IPS-15b (cell line): ENCODE results near the gene ELOVL2.

ENCODE experiments used
- H3K27me3 ChIP-seq: one replicate; pipeline ENCODE4 v1.6.1; 2013; ENCODE audit warnings: low read length; ENCODE audit not compliant: control insufficient read depth, insufficient read depth
- H3K36me3 ChIP-seq: one replicate; pipeline ENCODE4 v1.6.1; 2013; ENCODE audit warnings: low read length; ENCODE audit not compliant: control insufficient read depth, insufficient read depth
- H3K4me1 ChIP-seq: one replicate; pipeline ENCODE4 v1.6.1; 2013; ENCODE audit warnings: mild to moderate bottlenecking, low read length; ENCODE audit not compliant: control insufficient read depth, insufficient read depth
- H3K4me3 ChIP-seq: one replicate; pipeline ENCODE4 v1.5.1; 2013; ENCODE audit warnings: low read depth, low read length
- H3K9ac ChIP-seq: one replicate; pipeline ENCODE4 v1.6.1; 2013; ENCODE audit warnings: low read depth, mild to moderate bottlenecking, low read length
- H3K9me3 ChIP-seq: one replicate; pipeline ENCODE4 v1.6.1; 2013; ENCODE audit warnings: mild to moderate bottlenecking, low read length; ENCODE audit not compliant: control insufficient read depth, insufficient read depth

The ELOVL2 gene

DNA sequence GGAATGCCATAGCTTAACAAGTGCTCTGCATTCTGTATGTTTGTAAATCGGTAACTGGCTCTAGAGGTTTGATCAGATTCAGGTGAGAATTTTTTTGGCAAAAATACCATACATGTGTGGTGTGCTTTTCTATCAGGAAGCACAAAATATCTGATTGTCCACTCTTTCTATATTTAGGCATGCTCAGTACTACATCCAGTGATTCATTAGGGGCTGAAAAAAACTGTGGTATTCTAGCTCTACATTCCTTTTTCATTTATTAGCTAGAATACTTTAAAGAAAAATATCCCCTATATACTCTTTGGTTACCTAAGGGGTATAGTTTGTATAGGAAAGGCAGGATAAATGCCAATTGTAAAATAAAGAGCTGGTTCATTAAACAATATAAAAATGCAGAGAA is 10.6 kb upstream of the ELOVL2 start:
- H3K36me3 ChIP-seq = no peaks in the 10 kb centered on the region
- H3K27me3 ChIP-seq = no peaks in the 10 kb centered on the region
- no peak overlapping the region for H3K4me3 ChIP-seq
- H3K4me1 ChIP-seq = no peaks in the 10 kb centered on the region
- H3K9ac ChIP-seq = no peak overlapping the region
- H3K9me3 ChIP-seq = no peaks in the 10 kb centered on the region

DNA sequence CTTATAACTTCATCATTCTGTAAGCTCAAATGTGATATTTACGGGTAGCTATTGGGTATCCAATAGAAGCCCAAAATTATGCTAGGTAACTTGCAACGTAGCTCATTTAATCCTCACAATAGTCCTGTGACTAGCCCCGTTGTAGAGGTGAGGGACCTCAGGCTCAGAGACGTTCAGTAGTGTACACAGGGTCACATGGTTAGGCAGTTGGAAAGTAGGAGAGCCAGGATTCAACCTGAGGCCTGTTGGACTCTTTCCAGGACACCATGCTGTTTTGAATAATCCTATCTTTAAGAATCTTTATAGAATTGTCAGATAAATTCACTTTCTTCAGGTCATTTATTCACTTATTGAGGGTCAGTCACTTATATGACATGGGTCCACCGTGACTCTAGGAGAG is 9.2 kb upstream of the ELOVL2 start:
- no peak overlapping the region for H3K4me3 ChIP-seq
- H3K9ac ChIP-seq = no peak overlapping the region
- no peaks in the 10 kb centered on the region for H3K4me1 ChIP-seq
- H3K27me3 ChIP-seq = no peaks in the 10 kb centered on the region
- no peaks in the 10 kb centered on the region for H3K9me3 ChIP-seq
- H3K36me3 ChIP-seq = no peaks in the 10 kb centered on the region

DNA sequence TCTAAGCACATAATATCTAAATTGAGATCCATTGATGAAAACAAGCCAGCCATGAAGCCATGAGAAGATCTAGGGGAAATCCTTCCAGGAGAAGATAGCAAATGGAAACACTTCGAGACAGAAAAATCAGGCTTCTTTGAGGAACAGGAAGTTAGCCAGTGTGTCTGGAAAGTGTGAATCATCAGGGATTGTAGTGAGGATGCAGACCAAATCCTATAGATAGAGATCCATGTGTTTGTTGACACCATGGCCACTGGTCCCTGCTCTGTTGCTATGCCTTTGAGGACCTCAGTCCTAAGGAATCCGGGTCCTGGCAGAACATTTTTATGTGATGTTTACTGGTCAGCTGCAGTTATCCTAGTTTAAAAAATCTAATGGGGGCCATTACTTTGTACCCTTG is 6.6 kb upstream of the ELOVL2 start:
- Histone ChIP-seq H3K36me3 (no peaks in the 10 kb centered on the region), H3K4me1 (no peaks in the 10 kb centered on the region), H3K9me3 (no peaks in the 10 kb centered on the region), H3K9ac (no peak overlapping the region), H3K4me3 (no peak overlapping the region), H3K27me3 (peaks cover 2% of the 10 kb centered on the region)

DNA sequence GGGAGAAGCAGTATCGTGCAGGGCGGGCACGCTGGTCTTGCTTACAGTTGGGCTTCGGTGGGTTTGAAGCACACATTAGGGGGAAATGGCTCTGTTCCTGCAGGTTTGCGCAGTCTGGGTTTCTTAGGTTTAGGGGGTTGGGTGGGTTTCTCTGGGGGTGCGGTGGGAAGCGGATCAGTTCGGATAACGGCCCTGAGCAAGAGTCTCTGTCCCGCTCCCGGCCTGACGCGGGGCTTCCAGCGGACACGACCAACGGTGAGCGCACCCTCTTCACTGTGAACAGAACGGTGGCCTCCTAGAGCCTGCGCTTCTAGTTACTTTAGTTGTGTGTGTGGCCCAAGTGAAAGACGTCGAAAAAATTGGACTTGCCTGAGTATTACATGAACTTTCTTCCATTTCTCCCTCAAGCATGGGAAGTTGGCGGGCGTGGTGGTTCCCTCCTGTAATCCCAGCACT is 635 bp upstream of the ELOVL2 start:
- Histone ChIP-seq H3K4me3 (peak overlapping the region; percentile 56), H3K4me1 (no peaks in the 10 kb centered on the region), H3K9me3 (no peaks in the 10 kb centered on the region), H3K9ac (no peak overlapping the region), H3K36me3 (no peaks in the 10 kb centered on the region), H3K27me3 (peaks cover 46% of the 10 kb centered on the region)

DNA sequence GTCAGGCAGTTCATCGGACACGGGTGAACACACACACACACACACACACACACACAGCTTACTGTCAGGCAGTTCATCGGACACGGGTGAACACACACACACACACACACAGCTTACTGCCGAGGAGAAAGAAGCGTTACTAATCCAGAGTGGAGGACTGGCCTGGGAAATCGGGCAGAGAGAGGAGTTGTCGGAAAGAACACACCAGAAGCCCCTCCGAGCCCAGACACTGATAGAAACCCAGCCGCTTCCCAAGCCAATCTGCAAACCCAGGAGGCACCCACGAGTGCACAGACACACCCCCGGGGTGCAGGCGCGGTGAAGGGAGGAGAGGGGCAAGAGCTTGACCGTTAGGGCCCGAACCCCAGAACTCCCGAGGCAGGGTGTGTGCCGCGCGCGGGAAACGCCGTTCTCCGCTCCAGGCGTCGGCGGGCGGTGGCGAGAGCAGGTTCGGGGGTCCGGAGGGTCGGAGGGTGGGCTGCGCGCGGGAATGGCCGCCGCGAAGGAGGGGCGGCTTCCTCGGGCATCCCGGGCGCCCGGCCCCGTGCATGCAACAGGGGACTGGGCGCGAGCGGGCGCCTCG is 636 bp downstream of the ELOVL2 start:
- Histone ChIP-seq H3K9ac (no peak overlapping the region), H3K27me3 (peaks cover 46% of the 10 kb centered on the region)

DNA sequence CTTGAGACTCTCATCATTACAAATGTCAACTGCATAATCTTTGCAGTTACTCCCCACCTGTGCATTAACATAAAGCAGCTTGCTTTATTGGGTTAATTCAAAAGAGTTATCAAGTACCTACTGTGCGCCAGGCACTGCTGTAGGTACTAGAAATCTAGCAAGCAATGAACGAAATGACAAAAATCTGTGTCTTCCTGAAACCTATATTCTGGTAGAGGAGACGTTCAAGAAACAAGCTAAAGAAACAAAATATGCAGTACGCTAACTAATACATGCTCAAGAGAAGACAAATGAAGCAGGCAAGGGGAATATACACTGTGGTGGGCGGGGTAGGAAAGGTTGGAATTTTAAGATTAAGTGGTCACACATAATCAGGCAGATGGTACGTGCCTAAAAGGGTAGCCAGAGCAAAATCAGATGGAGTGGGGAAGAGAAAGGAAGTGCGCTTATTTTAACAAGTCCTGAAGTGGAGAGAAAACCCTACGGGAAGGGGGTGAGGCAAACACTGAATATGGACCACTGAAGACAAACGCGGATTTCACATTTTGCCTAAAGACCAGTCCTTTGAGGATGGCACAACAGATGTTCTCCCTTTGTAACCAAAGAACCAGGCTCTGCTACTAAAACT is 1.2 kb downstream of the ELOVL2 start:
- peak overlapping the region; percentile 71 for H3K4me3 ChIP-seq
- no peaks in the 10 kb centered on the region for H3K9me3 ChIP-seq
- H3K36me3 ChIP-seq = no peaks in the 10 kb centered on the region
- peaks cover 46% of the 10 kb centered on the region for H3K27me3 ChIP-seq
- H3K4me1 ChIP-seq = no peaks in the 10 kb centered on the region
- H3K9ac ChIP-seq = no peak overlapping the region

More for the DNA sequence above, 636 bp downstream of the ELOVL2 start:
- Histone ChIP-seq H3K4me1 (no peaks in the 10 kb centered on the region), H3K9me3 (no peaks in the 10 kb centered on the region), H3K4me3 (peak overlapping the region; percentile 71), H3K36me3 (no peaks in the 10 kb centered on the region)

DNA sequence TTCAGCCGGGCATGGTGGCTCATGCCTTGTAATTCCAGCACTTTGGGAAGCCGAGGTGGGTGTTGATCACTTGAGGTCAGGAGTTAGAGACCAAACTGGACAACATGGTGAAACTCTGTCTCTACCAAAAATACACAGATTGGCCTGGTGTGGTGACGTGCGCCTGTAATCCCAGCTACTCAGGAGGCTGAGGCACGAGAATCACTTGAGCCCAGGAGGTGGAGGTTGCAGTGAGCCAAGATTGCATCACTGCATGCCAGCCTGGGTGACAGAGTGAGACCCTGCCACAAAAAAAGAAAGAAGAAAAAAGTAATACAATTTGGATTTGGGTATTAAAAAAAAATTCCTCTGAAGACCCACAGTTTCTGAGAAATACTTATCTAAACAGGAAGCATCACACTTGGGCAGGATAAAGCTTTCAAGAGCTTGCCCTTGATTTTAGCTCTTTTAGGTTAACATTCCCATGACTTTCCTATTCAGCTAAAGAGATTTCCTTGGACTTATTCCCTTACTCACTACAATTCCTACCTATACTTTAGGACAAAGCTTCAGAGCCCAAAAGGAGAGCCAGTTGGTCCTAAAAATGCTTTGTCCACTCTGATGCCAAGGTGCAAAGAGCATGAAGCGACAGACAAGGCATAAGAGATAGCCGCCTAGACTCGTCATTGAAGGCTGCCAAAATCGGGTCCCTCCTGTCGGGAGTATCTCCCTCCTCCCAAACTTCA is 1.9 kb downstream of the ELOVL2 start:
- H3K27me3 ChIP-seq = peaks cover 46% of the 10 kb centered on the region
- H3K4me1 ChIP-seq = no peaks in the 10 kb centered on the region
- H3K36me3 ChIP-seq = no peaks in the 10 kb centered on the region
- no peaks in the 10 kb centered on the region for H3K9me3 ChIP-seq
- H3K4me3 ChIP-seq = no peak overlapping the region
- no peak overlapping the region for H3K9ac ChIP-seq

DNA sequence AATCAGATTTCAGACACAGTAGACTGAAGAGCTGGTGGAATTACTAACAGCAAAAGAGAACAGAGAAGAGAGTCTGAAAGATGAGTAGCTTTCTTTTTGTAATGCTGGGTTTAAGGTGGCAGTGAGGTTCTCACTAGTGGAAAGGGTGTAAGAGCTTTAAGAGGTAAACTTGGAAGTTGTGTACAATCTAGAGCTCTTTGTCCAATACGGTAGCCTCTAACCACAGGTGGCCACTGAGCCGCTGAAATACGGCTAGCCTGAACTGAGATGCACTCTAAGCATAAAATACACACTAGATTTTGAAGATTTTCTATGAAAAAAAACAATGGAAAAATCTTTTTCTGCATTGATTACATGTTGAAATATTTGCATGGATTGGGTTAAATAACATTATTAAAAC is 4.0 kb downstream of the ELOVL2 start:
- H3K9me3 ChIP-seq = no peaks in the 10 kb centered on the region
- no peak overlapping the region for H3K9ac ChIP-seq
- H3K4me1 ChIP-seq = no peaks in the 10 kb centered on the region
- H3K4me3 ChIP-seq = no peak overlapping the region
- no peaks in the 10 kb centered on the region for H3K36me3 ChIP-seq
- H3K27me3 ChIP-seq = peaks cover 39% of the 10 kb centered on the region

DNA sequence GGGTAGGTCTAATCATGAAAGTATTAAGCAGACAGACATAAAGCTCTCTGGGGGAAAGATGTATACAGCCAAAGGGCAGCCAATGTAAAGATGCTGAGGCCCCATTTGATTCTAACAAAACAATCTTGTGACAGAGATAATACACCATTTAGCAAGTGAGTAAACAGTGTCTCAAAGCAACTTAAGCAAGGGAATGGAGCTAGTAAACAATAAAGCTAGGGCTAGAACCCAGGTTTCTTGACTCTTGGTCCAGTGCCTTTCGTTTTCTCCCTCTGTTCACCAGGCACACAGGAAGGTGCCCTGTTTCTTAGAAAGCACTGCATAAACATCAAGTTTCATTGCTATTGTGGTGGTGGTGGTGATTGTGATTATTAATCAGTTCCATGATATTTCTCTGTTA is 5.1 kb downstream of the ELOVL2 start:
- Histone ChIP-seq H3K27me3 (peaks cover 34% of the 10 kb centered on the region), H3K9me3 (no peaks in the 10 kb centered on the region), H3K36me3 (no peaks in the 10 kb centered on the region), H3K4me1 (no peaks in the 10 kb centered on the region), H3K9ac (no peak overlapping the region), H3K4me3 (no peak overlapping the region)

DNA sequence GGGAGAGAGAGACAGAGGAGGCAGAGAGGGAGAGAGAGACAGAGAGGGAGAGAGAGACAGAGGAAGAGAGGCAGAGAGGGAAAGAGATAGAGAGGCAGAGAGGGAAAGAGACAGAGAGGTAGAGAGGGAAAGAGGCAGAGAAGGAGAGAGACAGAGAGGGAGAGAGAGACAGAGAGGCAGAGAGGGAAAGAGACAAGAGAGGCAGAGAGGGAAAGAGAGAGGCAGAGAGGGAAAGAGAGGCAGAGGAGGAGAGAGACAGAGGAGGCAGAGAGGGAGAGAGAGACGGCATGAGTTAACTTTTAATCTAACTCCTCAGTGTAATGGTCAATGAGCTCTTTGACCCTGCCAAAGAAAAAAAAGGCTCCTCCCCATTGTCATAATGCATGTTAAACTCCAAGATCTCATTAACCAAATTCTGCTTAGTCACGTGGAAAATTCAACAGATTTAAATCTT is 7.1 kb downstream of the ELOVL2 start:
- Histone ChIP-seq H3K36me3 (no peaks in the 10 kb centered on the region), H3K9me3 (no peaks in the 10 kb centered on the region), H3K9ac (no peak overlapping the region), H3K27me3 (peaks cover 17% of the 10 kb centered on the region), H3K4me3 (no peak overlapping the region), H3K4me1 (no peaks in the 10 kb centered on the region)

DNA sequence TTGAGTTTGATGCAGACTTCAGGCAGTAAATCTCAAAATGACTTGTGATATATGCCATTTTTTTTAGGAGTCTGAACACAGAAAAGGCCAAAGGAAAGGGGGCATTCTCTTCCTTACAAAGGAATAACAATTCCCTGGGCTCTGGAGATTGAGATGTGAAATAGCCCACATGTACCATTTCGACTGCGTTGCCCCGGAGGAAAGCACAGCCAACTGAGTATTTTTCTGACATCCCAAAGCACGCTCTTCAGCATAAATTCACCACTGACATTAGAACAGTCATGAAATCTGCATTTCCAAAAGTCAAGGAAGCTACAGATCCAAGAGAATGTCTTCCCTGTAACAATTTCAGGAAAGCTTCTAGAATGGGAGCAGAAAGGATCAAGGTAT is 7.8 kb downstream of the ELOVL2 start:
- H3K36me3 ChIP-seq = no peaks in the 10 kb centered on the region
- H3K4me3 ChIP-seq = no peak overlapping the region
- H3K9me3 ChIP-seq = no peaks in the 10 kb centered on the region
- H3K27me3 ChIP-seq = peaks cover 11% of the 10 kb centered on the region
- no peaks in the 10 kb centered on the region for H3K4me1 ChIP-seq
- H3K9ac ChIP-seq = no peak overlapping the region
